ENCODE data around the gene YJU2.

Gene YJU2

DNA sequence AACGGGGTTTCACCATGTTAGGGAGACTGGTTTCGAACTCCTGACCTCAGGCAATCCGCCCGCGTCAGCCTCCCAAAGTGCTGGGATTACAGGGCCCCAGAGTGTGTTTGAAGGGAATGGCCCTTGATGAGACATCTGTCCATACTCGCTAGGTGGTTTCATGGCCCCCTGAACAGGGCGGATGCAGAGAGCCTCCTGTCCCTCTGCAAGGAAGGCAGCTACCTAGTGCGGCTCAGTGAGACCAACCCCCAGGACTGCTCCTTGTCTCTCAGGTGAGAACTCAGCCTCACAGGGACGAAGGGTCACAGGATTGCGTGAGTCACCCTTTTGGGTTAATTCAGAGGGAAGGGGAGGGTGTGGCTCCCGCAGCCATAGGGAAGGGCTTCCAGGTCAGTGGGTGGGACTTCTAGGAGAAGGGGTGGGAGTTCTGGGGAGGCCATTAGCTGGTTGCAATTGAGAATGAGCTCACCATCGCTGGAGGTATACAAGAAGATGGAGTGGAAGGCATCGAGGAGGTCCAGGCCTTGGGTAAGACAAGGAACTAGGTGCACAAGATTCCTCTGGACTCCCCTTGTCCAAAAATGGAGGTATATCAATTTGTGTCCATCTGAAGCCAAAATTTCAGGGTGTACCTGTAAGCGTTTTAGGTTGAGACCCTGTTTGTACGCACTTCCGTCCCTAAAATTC, 41.4 kb downstream of the YJU2 start:
- TF ChIP-seq, protein P1, sequence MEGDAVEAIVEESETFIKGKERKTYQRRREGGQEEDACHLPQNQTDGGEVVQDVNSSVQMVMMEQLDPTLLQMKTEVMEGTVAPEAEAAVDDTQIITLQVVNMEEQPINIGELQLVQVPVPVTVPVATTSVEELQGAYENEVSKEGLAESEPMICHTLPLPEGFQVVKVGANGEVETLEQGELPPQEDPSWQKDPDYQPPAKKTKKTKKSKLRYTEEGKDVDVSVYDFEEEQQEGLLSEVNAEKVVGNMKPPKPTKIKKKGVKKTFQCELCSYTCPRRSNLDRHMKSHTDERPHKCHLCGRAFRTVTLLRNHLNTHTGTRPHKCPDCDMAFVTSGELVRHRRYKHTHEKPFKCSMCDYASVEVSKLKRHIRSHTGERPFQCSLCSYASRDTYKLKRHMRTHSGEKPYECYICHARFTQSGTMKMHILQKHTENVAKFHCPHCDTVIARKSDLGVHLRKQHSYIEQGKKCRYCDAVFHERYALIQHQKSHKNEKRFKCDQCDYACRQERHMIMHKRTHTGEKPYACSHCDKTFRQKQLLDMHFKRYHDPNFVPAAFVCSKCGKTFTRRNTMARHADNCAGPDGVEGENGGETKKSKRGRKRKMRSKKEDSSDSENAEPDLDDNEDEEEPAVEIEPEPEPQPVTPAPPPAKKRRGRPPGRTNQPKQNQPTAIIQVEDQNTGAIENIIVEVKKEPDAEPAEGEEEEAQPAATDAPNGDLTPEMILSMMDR (conservative IDR thresholded peaks at IDR 0.05; ENCODE audit: low read depth, low read length), result no peak
- Histone ChIP-seq H3K9ac (no peak overlapping the region), H3K4me1 (ENCODE audit: low read depth, poor library complexity, severe bottlenecking) (no peaks in the 10 kb centered on the region), H3K4me3 (IDR thresholded peaks at IDR 0.05; ENCODE audit: insufficient read depth, low read depth, low read length) (no peak overlapping the region), H2AFZ (ENCODE audit: low read depth) (no peak overlapping the region), H3K79me2 (ENCODE audit: insufficient read depth, low read depth) (no peaks in the 10 kb centered on the region), H3K27ac (no peak overlapping the region), H3K36me3 (ENCODE audit: insufficient read depth) (no peaks in the 10 kb centered on the region), H3K4me2 (no peak overlapping the region), H3K27me3 (ENCODE audit: insufficient read depth, low read depth) (peaks cover 75% of the 10 kb centered on the region), H4K20me1 (ENCODE audit: insufficient read depth) (no peaks in the 10 kb centered on the region)

DNA sequence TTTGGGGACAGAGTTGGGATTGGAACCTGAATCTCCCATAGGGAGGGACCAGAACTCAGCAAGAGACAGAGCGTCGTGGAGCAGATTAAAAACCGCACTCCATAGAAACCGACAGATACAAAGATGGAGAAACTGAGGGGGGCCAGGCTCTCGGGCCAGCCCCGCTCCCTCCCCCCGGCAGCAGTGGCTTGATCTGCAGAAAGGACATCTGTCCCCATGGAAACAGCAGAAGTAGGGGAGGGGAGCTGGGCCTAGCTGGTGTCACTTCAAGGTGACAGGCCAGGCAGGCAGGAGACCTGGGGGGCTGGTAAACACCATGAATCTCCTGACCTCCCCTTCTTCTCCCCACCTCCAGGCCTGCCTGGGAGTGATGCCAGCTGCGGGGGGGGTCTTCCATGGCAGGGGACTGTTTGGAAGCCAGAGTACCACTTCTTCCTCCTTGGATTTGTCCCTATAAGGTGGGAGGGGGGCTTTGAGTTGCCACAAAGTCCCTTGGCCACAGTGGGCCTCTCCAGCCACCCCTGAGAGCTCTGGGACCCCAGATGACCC, 44.4 kb downstream of the YJU2 start:
- Histone ChIP-seq H3K4me3 (IDR thresholded peaks at IDR 0.05; ENCODE audit: insufficient read depth, low read depth, low read length) (no peak overlapping the region), H3K9ac (no peak overlapping the region)

DNA sequence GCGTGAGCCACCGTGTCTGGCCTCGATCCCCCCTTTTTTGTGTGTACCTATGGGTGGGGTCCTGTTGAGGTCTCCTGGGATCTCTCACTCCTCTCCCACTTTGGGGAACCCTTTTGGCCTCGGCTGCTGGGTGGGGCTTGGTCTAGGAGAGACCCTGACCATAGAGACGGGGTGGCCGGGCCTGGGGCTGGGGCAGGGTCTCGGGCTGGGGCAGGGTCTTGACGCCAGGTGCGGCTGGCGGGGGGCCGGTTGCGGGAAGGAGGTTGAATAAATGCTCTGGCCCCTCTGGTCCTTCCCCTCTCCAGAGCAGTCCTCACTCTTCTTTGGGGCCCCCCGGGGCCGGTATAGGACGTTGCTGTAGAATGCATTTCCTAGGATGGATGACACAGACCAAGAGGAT, 45.6 kb downstream of the YJU2 start:
- H2AFZ ChIP-seq (ENCODE audit: low read depth), result no peak overlapping the region
- H3K4me1 ChIP-seq (ENCODE audit: low read depth, poor library complexity, severe bottlenecking), result no peaks in the 10 kb centered on the region
- H3K79me2 ChIP-seq (ENCODE audit: insufficient read depth, low read depth), result no peaks in the 10 kb centered on the region
- peaks cover 77% of the 10 kb centered on the region for H3K27me3 ChIP-seq (ENCODE audit: insufficient read depth, low read depth)
- H3K9ac ChIP-seq, result no peak overlapping the region
- no peak overlapping the region for H3K27ac ChIP-seq
- no peaks in the 10 kb centered on the region for H4K20me1 ChIP-seq (ENCODE audit: insufficient read depth)
- H3K4me2 ChIP-seq, result no peak overlapping the region
- no peaks in the 10 kb centered on the region for H3K36me3 ChIP-seq (ENCODE audit: insufficient read depth)
- H3K4me3 ChIP-seq (IDR thresholded peaks at IDR 0.05; ENCODE audit: insufficient read depth, low read depth, low read length), result no peak overlapping the region
- TF ChIP-seq, protein P1 (conservative IDR thresholded peaks at IDR 0.05; ENCODE audit: low read depth, low read length), result no peak

More for the DNA sequence above, 44.4 kb downstream of the YJU2 start:
- H3K4me2 ChIP-seq, result no peak overlapping the region
- TF ChIP-seq, protein P1 (conservative IDR thresholded peaks at IDR 0.05; ENCODE audit: low read depth, low read length), result no peak
- H3K79me2 ChIP-seq (ENCODE audit: insufficient read depth, low read depth), result no peaks in the 10 kb centered on the region
- no peaks in the 10 kb centered on the region for H3K36me3 ChIP-seq (ENCODE audit: insufficient read depth)
- H3K4me1 ChIP-seq (ENCODE audit: low read depth, poor library complexity, severe bottlenecking), result no peaks in the 10 kb centered on the region
- H2AFZ ChIP-seq (ENCODE audit: low read depth), result no peak overlapping the region
- peaks cover 74% of the 10 kb centered on the region for H3K27me3 ChIP-seq (ENCODE audit: insufficient read depth, low read depth)
- H4K20me1 ChIP-seq (ENCODE audit: insufficient read depth), result no peaks in the 10 kb centered on the region
- no peak overlapping the region for H3K27ac ChIP-seq

DNA sequence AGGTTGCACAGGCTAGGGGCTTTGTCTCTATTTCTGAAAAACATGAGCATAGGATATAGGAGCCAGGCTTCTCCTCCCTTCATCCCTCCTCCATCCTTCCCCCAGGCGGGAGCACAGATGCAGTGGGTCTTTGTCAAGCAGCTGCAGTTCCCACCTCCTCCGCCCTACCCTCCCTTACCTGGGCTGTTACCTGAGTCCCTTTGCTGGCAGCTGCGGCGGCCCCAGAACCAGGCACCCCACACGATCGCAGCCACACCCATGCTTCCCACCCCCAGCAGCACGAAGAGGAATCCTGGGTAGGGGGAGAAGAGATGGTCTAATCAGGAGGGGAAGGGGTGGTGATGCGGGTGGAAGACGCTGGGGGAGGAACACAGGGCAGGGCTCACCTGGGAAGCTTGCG, 47.5 kb downstream of the YJU2 start:
- Histone ChIP-seq H3K4me2 (no peak overlapping the region), H2AFZ (ENCODE audit: low read depth) (no peak overlapping the region), H3K4me3 (IDR thresholded peaks at IDR 0.05; ENCODE audit: insufficient read depth, low read depth, low read length) (no peak overlapping the region), H3K4me1 (ENCODE audit: low read depth, poor library complexity, severe bottlenecking) (no peaks in the 10 kb centered on the region), H3K27me3 (ENCODE audit: insufficient read depth, low read depth) (peaks cover 72% of the 10 kb centered on the region), H3K27ac (no peak overlapping the region), H3K36me3 (ENCODE audit: insufficient read depth) (no peaks in the 10 kb centered on the region), H3K79me2 (ENCODE audit: insufficient read depth, low read depth) (no peaks in the 10 kb centered on the region), H3K9ac (no peak overlapping the region), H4K20me1 (ENCODE audit: insufficient read depth) (no peaks in the 10 kb centered on the region)
- TF ChIP-seq, protein P1 (conservative IDR thresholded peaks at IDR 0.05; ENCODE audit: low read depth, low read length), result no peak

Data from KMS-11 (cell line).